Activated CD8-positive, alpha-beta memory T cell treated with anti-CD3 and anti-CD28 coated beads, Interleukin-2, amount 50 U/mL, for 48 hours (primary cell): ENCODE measurements around the gene FECH.

Source experiments
- DNase-seq: peaks from one replicate; pipeline ENCODE4 v3.0.0-alpha.2; 2020

FECH gene

GRCh38 chr18:57579934-57580333 is 6.6 kb downstream of the FECH start:
- no peak for DNase-seq

- no peak for DNase-seq
These were observed 10.2 kb downstream of the FECH start for GRCh38 chr18:57576316-57576715.

GRCh38 chr18:57575542-57575941 is 11.0 kb downstream of the FECH start:
- DNase-seq: no peak

GRCh38 chr18:57574866-57575265 is 11.6 kb downstream of the FECH start:
- DNase-seq: no peak

GRCh38 chr18:57570162-57570561 is 16.3 kb downstream of the FECH start:
- DNase-seq: no peak

GRCh38 chr18:57569133-57569532 is 17.4 kb downstream of the FECH start:
- DNase-seq: no peak

- DNase-seq: no peak
These were observed 24.6 kb downstream of the FECH start for GRCh38 chr18:57561728-57562423.

- no peak for DNase-seq
These were observed 25.2 kb downstream of the FECH start for GRCh38 chr18:57561261-57561660.

GRCh38 chr18:57559314-57559713 is 27.2 kb downstream of the FECH start:
- DNase-seq: no peak

- DNase-seq: no peak
These were observed 31.4 kb downstream of the FECH start for GRCh38 chr18:57555134-57555533.

GRCh38 chr18:57550510-57550909 is 36.0 kb downstream of the FECH start:
- no peak for DNase-seq

- DNase-seq: no peak
These were observed 39.2 kb downstream of the FECH start for GRCh38 chr18:57547260-57547659.

- DNase-seq: no peak
These were observed 41.4 kb downstream of the FECH start for GRCh38 chr18:57544936-57545660.

GRCh38 chr18:57543560-57543959 is 42.9 kb downstream of the FECH start:
- DNase-seq: no peak

GRCh38 chr18:57542812-57543427 is 43.6 kb downstream of the FECH start:
- no peak for DNase-seq

- DNase-seq: no peak
These were observed 44.4 kb downstream of the FECH start for GRCh38 chr18:57542126-57542525.

- no peak for DNase-seq
These were observed 46.8 kb downstream of the FECH start for GRCh38 chr18:57539702-57540101.

- DNase-seq: no peak
These were observed 47.9 kb downstream of the FECH start for GRCh38 chr18:57538614-57539013.

- DNase-seq: no peak
These were observed 52.0 kb downstream of the FECH start for GRCh38 chr18:57534511-57534909.

GRCh38 chr18:57533868-57534510 is 52.5 kb downstream of the FECH start:
- no peak for DNase-seq

GRCh38 chr18:57533006-57533867 is 53.3 kb downstream of the FECH start:
- DNase-seq: no peak

GRCh38 chr18:57529151-57529550 is 57.4 kb downstream of the FECH start:
- no peak for DNase-seq
